RPMI8226 (cell line): ENCODE measurements around the gene MPDZ.

Experiments
- DNase-seq: peaks from one replicate; pipeline ENCODE4 v3.0.0-alpha.2; 2015

The MPDZ gene

GRCh38 chr9:13279284-13280141 is at the start of gene MPDZ:
Gene MPDZ, minus strand, starts transcription at chr9:13279692. Its CDS starts 29,377 bp downstream, at chr9:13250315.
- DNase-seq: no peak

- DNase-seq: no peak
Observed at GRCh38 chr9:13324988-13325387, 45.5 kb upstream of the MPDZ start.

DNA sequence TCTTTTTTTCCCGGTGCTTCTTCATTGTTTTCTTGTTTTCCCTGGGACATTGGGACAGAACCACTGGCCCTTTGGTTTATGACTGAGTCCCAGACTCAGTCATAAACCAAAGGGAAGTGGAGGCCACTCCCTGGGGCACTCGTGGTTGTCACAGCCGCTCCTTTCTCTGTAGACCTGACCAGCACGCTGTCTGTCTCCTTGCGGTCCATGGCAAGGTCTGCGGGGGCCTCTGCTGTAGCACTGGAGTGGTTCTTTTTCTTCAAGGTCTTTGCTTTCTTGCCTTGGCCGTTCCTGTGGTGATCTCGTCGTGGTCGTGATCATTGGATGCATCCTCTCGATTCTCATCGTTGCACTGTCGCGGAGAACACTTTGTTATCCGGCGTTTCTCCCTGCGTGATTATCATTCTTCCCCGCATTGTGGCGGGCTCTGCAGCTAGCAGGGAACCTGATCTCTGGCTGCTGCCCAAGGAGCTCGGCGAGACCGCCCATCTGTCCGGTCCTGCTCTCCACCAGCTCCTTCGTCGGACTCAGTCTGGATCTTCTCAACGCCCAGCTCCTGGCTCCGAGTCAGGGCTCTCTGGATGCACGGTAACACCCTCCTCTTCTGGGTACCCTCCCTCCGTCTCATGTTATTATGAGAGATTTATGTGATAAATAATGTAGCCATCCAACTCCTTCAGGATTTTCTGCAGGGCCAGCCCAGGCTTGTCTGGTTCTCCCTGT is 43.5 kb upstream of the MPDZ start:
- DNase-seq: no peak

DNA sequence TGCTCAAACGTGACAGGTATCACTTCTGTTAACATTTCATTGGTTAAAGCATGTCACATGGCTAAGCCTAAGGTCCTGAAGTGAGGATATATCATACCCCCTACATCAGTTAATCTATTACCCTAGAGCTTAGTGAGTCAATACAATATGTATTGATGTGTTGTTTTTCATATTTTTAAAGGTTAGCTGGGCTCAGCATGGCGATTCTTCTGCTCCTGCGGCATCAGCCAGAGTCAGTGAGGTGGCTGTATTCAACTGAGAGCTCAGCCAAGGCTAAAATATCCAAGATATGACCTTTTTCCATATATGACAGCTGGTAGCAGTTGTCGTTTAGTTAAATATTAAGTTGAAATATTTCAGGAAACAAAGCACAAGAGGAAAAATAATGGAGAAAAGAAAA is 38.5 kb upstream of the MPDZ start:
- no peak for DNase-seq

GRCh38 chr9:13296972-13297371 is 17.5 kb upstream of the MPDZ start:
- DNase-seq: no peak

DNA sequence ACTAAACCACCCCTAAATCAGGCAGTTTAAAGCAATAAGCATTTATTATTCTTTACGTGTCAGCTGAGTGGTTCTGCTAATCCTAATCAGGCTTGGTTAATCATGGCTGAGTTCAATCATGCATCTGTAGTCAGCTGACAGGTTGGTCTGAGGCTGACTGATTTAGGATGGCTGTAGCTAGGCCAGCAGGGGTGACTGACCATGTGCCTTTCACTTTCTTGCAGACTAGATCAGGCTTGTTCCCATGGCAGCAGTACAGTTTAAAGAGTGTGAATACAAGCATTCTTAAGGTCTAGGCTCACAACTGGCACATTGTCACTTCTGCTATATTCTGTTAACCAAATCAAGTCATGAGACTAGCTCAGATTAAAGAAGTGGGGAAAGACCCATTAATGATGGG is 16.1 kb upstream of the MPDZ start:
- no peak for DNase-seq

DNA sequence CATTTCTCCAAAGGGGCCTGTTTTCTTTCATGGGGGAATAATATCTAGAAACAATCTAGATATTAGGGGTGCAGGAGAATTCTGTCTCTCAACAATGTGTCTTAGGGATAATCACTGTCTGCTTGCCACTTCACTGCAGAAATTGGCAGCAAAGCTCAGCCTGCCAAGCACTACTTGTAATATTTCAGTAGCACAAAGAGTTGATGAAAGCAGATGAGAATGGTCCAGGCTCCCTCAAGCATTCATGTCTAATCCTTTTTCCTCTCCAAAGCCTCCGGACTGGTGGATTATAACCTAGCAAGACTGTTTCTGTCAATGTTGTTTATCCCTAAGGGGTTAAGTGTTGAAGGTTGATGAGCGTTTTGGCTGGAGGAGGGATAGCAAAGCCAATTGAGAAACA is 13.3 kb upstream of the MPDZ start:
- DNase-seq: no peak

GRCh38 chr9:13292158-13292557 is 12.7 kb upstream of the MPDZ start:
- no peak for DNase-seq

GRCh38 chr9:13291718-13292117 is 12.2 kb upstream of the MPDZ start:
- DNase-seq: no peak

- no peak for DNase-seq
Observed at GRCh38 chr9:13284011-13284410, 4.5 kb upstream of the MPDZ start.

GRCh38 chr9:13282998-13283397 is 3.5 kb upstream of the MPDZ start:
- DNase-seq: no peak

DNA sequence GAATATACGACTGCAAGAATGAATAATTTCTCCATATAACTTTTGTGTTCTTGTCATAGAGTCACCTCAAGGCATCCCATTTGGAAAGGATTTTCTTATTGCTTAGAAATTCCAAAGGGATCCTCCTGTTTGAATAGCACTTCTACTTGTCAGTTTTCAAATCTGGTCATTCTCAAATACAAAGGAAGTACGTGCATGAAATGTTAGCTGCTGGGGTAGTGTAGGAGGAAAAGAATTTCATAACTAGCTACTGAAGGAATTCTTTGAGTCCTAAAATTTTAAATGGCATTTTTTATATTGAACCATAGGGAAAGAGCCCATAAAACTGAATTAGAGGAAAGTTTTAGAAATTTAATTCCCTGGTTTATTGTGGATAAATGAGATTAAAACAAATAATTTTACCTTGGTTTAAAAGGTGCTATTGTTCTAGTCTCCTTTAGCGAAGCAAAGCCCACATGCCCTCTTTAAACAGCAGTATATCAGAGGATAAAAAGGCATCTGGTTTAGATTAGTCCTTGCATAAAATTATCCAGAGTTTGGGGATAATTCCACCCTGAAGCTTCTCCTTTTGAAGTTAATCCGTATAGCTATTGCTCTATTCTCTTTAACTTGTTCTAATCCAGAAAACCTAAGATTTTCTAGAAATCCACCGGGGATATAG is 2.0 kb upstream of the MPDZ start:
- DNase-seq: no peak

DNA sequence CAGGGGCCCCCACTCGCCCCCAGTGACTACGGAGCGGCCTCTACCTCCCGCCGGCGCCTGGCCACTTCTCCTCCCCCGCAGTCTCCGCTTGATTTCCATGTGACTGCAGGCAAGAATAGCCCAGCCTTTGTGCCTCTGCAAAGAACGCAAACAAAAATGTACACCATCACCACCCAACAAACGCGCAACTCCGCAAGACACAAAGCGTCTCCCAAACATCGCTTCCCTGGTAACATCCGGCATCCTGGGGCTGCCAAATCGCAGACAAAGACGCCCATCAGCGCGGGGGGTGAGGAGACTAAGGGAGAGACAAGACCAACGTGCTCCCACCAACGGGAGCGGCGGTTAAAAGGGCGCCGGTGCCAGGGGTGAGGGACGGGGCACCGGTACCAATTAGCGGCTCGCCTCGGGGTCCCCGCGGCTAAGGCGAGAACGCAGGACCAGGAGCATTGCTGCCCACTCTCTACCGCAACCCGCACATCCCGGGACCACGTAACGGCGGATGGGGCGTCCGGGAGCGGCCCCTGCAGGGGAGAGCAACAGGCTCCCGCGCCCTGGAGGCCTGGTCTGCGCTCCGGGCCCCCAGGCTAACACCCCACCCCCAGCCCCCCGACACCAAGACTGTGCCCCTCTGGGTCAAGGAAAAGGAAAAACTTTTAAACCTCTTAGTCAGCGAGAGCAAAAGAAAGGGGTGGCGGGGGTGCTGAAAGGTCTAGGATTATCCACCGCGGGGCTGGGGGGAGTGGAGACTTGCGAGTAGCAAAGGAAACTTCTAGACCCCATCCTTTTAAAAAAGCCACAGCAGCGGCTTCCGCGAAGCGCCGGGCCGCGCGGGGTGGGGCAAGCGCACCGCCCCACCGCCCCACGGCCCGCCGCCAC is 885 bp downstream of the MPDZ start:
- no peak for DNase-seq

- no peak for DNase-seq
Observed at GRCh38 chr9:13278023-13278367, 1.5 kb downstream of the MPDZ start.

- no peak for DNase-seq
Observed at GRCh38 chr9:13274886-13275641, 4.4 kb downstream of the MPDZ start.

DNA sequence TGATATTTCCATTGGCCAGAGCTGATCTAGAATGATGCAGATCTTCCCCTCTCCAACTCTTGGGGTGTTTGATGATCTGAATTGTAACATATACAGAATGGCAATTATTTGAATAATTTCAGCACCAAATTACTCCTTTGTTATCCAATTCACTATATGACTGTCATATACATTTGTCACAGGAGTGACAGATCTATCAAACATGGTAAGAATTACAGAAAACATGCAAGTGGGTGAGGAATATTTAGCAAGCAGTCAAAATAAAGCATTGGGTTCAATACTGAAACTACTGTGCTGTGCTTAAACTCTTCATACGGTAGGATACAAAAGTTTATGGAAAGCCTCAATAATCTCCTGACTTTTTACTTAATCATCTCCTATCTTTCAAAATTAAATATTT is 8.8 kb downstream of the MPDZ start:
- DNase-seq: no peak

- DNase-seq: no peak
Observed at GRCh38 chr9:13269589-13270452, 9.7 kb downstream of the MPDZ start.

- no peak for DNase-seq
Observed at GRCh38 chr9:13268469-13268868, 11.0 kb downstream of the MPDZ start.

- DNase-seq: no peak
Observed at GRCh38 chr9:13267743-13268142, 11.7 kb downstream of the MPDZ start.

DNA sequence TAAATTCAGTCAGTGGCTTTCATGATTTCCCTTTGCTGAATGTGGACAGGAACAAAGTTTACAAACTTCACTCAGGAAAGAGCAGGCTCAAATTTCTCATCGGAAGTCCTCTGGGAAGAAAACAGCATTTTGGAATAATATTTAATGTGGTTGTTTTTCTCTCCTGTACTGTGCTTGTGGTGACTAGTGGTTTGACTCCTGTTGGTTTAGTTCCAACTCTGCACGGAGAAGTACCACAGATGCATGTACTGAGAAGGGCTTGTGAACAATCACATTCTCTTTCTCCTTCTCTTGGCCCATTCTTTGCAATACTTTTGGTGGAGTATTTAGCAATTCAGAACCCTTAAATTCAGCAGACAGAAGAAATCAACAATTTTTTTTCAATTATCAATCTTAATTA is 13.3 kb downstream of the MPDZ start:
- DNase-seq: no peak

DNA sequence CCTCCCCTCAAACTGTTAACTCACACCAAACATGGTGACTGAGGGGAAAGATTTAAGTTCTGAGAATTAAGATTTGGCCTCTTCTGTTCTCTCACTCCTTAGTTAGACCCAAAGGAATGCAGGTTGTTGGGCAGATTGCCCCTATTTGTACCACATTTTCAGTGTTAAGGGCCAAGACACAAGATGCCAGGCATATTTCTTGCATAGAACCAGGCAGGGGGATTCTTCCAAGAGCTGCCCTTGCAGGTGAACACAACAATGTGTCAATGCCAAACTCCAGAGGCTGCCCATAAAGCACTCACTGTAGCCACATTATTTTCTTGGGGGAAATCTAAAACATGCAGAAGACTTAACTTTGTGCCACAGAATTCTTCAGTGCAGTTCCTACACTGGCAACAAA is 14.7 kb downstream of the MPDZ start:
- no peak for DNase-seq
